Measurements from ENCODE around the gene LBHD1. TPM values are rescaled to one million over a fixed set of nuclear protein-coding genes. Genes with fewer than 3 reads are reported as not detected.
A peak's percentile ranks its signal among the peaks of the same experiment; 100 is the strongest.
"Not testable (repeated sequence)": the region's sequence is repeated elsewhere in the genome, so short reads cannot be mapped to it uniquely, and the experiment has no call there.

Gene LBHD1
- total RNA-seq, 1 experiment from 2014 or later, result 6.1 TPM

DNA sequence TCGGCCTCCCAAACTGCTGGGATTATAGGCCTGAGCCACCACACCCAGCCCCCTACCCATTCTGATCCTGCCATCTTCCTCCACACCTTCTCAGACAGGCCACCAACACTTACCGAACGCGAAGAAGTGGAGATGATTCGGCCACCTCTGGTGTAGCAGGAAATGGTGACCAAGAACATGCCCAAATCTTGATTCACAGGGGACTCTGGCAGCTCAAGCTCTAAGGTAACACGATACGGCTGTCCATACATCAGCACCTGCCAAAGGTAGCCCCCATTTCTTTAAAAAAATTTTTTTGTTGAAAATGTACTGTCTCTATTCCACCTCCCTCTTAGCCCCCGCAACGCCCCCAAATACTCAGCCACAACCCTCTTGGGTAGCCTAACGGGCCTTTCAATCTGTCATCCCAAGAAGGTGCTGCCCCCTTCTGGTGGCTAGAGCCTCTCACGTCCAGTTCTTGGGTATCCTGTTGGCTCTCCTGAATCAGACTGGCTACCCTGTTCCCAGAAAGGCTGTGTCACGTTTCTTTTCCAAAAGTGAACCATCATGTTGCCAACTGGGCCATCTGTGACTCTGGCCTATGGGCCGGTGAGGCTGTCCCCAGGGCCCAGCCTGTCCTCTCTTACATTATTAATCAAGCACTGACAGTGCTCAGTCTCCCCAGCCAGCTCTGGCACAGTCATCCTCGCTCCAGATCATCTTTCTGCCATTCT is 22.5 kb upstream of the LBHD1 start:
- peak; percentile 71 for DNase-seq (ENCODE audit: low read depth)

DNA sequence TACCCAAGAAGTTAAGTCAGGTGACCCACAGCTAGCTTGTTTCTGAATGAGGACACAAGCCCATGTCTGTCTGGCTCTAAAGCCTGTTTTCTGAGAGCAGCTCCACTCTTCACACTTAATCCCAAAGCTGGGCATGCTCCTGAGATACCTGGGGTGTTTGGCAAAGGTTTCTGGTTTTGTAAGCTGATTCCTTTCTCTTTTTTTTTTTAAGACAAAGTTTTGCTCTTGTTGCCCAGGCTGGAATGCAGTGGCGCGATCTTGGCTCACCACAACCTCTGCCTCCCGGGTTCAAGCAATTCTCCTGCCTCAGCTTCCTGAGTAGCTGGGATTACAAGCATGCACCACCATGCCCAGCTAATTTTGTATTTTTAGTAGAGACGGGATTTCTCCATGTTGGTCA is 21.6 kb upstream of the LBHD1 start:
- not testable (repeated sequence) for DNase-seq (ENCODE audit: low read depth)

DNA sequence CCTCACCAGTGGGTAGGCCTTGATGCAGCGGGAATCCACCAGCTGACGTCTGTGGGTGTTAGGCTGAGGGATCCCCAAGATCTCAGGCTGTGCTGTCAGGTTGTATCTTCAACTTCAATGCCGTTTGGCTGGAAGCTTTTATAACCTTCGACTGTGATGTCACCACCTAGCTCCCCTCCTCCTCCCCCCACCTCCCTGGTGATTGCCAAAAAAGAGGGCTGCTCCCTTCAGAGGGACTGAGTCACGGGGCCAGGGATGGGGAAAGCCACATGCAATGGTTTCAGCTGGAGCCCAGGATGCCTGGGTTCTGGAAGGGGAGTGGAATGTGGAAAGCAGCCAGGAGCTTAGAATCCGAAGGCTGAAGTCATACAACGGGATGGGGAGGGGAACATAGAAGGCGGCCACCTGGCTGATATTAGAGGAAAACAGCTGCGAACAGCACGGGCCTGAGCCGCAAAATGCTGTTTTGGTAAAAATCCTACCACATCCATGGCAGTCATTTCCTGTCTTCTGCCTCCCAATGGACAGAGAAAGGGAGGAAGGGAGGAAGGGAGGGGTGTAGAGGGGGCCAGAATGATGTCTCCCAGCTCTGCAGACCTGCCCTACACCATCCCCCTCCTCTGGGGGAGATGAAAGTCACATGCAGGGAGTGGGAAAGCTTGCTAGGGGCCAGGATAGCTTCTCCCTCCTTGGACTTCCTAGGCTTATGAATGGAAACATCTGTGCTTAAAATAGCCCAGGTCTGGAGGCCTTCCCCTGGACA is 17.5 kb upstream of the LBHD1 start, which contains the start of gene LRRN4CL:
Gene LRRN4CL, minus strand, starts transcription at position 110 of the 763 bp plus-strand sequence. CDS start 1,022 bp downstream, outside the sequence.
- peak; percentile 90 for DNase-seq (ENCODE audit: low read depth)

DNA sequence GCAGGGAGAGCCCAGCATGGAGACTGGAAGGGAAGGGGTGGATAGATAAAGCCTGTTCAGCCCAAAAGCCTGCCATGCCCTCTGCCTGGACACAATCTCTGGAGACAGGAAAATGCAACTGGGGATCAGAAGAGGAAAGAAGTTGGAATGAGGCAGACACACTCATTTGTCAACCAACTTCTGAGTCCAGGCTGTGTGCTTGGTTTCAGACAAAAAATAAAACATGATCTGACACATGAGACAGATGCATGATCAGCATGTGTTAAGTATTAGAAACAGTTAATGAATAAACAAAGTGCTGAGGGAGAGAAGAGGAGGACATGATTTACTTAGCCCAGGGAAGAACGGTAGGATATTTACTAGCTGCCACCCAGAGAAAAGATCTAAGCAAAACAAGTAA is 16.4 kb upstream of the LBHD1 start:
- DNase-seq (ENCODE audit: low read depth), result no peak

DNA sequence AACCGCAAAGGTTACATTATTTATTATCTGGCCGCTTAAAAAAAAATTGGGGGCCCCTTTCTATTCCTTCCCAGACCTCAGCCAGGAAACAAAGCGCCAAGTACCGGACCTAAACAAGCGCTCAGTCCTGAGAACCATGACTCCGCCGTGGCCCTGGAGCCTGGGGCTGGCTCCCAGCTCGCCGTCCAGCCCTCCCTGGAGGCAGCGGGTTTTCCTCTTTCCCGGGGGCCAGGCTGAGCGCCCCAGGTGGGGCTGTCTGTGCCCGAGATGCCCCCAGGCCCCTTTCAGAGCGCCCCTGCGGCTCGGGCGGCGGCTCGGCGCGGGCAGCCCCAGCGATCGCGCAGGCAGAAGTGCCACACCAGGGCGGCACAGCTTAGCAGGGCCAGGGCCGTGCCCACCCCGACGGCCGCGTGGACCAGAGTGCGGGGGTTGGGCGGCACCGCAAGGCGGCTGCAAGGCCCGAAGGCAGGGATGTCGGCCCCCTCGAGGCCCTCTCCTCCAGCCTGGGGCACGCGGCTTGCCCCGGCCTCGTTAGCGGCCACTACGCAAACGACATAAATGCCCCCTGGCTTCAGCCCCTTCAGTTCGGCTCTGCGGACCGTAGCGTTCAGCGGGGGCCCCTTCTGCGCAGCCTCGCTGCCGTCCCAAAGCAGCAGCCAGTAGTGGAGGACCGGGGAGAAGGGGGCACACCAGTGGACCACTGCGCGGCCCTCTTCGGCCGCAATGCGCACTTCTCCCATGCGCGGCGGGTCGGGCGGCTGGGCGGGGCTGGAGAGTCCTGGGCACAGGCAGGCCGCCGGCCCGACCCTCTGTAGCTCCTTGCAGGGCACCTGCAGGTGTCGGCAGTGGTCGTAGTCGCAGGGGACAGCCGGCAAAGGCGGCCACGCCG is 15.7 kb upstream of the LBHD1 start:
- DNase-seq (ENCODE audit: low read depth), result no peak

DNA sequence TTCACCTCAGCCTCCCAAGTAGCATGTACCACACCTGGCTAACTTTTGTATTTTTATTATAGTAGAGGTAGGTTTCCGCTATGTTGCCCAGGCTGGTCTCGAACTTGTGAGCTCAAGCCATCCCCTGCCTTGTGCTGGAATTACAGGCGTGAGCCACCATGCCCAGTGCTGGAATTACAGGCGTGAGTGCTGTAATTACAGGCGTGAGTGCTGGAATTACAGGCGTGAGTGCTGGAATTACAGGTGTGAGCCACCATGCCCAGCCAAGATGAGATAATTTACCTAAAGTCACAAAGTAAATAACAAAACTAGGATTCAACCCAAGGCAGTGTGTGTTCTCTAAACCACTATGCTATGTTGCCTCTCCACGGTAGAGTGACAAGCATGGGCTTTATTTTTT is 10.5 kb upstream of the LBHD1 start:
- DNase-seq (ENCODE audit: low read depth), result no peak

DNA sequence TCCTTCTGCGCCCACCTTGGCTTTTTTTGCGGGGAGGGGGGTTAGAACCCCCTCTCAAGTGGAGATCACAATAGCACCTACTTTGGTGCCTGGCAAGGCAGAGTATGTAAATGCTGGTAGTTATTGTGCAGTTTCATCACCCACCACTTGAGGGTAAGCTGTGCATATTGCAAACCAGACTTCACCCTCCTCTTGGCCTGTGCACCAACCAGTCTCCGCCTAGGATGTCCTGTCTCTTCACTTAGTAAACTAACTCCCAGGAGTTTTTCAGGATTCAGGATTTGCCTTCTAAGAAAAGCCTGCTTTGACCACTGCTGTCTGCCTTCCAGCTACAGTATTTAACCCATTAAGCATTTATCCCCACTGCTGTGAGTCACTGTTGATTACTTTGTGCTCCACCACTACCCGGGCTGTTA is 8.8 kb upstream of the LBHD1 start:
- peak; percentile 84 for DNase-seq (ENCODE audit: low read depth)

DNA sequence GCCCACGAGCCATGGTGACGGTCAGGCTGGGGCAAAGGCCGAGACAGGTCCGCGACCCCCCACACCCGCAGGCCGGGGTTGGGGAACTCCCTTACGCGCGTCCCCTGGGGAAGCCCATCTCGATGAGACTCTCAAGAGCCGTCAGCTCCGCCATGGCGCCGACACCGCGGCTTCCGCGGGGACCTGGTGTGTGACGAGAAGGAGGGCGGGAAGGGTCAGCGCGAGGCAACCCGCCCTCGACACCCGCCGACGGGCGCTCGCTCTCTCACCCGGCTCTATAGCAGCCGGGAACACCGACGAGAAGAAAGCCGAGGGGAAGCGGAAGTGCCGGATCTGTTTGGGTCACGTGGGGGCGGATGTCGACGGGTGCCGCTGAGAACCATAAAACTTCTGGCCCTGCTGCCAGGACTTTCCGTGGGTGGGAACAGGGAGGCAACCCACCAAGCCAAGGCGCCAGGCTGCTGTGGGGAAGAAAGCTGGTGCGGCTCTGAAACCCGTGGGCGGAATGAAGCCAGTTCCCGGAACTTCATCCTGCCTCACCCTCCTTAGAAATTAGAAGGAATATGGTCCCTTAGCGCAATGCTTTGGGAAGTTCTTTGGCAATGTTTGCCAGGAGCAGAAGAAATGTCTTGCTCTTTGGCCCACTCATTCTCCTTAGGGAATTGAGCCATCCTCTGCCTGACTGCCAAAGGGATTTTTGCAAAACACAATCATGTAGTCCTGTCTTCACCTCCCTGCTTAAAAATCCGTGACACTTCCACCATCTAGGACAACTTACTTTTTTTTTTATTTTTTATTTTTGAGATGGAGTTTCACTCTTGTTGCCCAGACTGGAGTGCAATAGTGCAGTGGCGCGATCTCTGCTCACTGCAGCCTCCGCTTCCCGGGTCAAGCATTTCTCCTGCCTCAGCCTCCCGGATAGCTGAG is 7.0 kb upstream of the LBHD1 start, which contains the start of gene UBXN1:
Gene UBXN1, minus strand, starts transcription at position 304 of the 927 bp plus-strand sequence. Its CDS starts 150 bp downstream, at position 154.
- peak; percentile 89 for DNase-seq (ENCODE audit: low read depth)

DNA sequence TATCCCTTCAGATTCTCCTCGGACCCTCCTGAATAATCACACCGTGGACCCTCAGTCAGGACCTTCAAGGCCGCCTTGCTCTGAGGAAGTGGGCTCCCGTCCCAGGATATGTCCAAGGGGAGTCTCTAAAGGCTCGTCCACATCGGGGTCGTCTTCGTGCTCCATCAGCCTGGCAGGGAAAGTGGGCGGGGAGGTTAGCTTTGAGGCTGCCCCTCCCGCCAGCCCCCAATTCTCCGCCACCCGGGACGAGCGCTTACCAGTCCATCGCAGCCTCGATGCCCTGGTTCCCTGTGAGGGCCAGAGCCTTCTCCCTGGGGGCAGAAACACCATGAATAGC is 6.3 kb upstream of the LBHD1 start:
- DNase-seq (ENCODE audit: low read depth), result no peak

DNA sequence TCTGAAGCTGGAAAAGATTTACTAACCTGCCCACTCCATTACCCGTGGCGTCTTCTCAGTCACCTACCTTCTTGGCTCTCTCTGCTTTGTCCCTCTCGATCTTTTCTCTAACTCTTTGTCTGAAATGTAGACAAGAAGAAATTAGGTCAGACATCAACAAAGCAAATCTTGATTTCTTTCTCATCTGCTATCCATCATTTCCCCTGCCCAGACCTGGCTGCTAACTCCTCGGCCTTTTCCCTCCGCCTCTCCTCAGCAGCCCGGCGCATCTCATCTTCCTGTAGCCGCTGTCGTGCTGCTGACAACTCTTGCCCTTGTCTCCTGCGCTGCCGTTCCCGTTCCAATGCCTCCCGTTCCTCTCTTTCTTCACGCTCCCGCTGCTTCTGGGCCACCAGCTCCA is 5.6 kb upstream of the LBHD1 start:
- no peak for DNase-seq (ENCODE audit: low read depth)

DNA sequence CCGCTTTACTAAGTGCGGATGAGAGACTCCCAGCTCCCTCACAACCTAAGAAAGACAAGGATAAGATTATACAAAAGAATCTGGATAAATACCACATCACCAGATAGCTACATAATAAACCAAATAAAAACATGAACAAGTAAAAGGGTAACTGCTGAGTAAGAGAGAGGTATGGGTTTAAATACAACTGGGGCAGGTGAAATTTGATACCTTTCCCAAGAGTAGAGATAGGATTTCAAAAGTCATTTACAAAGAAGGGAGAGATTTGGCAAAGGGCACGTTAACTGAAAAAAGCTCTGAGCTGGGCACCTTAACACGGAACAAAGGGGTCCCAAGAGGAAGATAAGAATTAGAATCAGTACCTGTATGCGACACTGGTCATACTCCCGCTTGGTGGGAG is 5.1 kb upstream of the LBHD1 start:
- no peak for DNase-seq (ENCODE audit: low read depth)

DNA sequence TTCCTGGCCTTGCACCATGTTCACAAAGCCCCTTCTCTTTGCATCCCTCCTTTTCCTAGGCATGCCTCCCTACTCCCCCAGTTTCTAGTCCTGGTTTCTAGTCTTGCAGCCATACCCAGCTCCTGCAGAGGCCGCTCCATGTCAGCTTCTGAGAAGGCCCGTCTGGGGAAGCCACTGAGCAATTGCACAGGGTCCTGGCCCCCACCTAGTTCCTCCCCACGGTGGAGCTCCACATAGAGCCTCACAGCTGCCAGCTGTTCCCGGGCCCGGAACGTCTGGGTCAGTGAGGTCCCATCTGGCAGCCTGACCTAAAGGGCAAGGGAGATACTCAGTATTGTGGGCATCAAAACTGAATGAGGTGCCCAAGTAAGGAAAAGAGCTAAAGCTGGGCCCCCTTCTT is 4.6 kb upstream of the LBHD1 start:
- DNase-seq (ENCODE audit: low read depth), result no peak

DNA sequence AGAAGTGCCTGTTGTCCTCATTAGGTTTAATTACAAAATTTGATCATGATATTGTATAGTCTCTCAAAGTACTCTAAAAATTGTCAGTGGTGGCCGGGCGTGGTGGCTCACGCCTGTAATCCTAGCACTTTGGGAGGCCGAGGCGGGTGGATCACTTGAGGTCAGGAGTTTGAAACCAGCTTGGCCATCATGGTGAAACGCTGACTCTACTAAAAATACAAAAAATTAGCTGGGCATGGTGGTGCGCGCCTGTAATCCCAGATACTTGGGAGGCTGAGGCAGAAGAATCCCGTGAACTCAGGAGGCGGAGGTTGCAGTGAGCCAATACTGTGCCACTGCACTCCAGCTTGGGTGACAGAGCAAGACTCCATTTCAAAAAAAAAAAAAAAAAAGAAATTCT is 3.3 kb upstream of the LBHD1 start:
- DNase-seq (ENCODE audit: low read depth), result not testable (repeated sequence)

DNA sequence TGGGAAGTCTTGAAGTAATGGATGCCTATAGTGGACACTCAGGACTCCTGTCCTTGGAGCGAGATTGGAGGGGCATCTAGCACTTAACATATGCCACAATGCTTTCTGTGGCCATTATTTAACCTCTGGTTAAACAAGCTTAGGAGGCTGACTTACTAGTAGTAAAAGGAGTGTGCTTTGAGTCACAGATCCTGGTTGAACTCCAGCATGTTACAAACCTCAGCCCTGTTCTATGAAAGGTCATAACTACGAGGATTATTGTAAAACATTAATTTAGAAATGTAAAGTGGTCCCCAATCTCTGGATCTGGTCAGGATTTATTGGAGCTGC is 1.1 kb upstream of the LBHD1 start:
- no peak for DNase-seq (ENCODE audit: low read depth)

DNA sequence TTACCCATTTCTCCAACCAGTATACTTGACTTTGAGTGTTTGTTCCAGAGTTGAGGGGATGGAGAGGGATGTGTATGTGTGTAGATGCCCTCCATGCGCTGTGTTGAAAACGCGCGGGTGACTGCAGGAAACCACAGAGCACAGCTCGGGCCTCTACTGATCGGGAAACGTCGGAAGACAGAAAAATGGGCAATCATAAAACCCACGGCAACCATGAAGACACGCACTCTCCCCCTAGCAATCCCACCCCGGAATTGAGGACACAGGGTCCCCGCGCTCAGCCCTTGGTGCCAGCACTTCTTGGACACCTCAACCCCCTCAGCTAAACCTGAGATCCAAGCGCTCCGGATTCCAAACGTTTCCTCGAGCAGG is 845 bp downstream of the LBHD1 start:
- no peak for DNase-seq (ENCODE audit: low read depth)

DNA sequence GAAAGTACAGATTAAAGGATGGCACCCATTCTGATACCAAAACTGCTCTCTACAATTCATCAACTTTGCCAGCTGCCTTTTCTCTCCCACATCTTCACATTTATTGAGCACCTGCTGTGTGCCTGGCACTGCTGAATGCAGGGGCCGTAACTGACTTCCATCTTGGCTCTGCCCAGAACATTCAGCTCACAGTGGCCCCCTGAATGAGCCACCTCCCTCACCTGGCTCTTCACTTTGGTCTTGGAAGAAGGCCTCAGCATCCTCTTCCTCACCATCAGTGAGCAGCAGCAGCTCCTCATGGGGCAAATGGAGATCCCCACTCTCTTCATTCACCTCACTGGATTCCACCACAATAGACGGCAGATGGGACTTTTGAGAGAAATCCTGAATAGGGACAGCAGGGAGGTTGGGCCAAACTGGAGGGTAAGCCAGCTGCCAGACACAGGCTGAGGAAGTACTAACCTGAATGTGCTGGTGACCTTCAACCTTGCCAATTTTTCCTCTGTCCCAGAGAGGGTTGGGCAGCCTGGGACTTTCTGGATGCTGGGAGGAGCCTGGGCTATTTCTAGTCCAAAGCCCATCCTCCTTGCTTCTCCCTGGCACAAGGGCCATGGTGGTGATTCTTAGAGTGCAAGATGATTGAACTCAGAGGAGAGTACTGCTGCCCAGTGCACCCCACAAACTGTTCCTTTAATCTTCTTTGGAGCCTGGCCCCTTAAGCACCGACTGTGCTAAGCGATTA is 2.5 kb downstream of the LBHD1 start:
- no peak for DNase-seq (ENCODE audit: low read depth)

DNA sequence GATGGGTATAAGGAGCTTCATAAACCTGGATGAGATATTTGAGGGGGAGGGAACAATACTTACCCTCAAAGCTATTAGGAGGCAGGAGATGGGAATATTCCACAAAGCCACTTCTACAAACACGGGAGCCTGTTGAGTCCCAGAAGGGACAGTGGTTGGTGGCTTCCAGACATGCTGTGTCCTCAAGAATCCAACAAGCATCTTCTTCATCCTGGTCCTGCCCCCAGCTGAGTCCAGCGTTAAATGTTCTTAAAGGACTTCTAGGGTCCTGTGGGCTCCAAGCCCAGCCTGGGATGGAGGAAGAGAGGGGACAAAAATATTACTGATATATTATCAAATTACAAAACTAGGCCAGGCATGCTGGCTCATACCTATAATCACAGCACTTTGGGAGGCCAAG is 4.6 kb downstream of the LBHD1 start:
- DNase-seq (ENCODE audit: low read depth), result no peak

DNA sequence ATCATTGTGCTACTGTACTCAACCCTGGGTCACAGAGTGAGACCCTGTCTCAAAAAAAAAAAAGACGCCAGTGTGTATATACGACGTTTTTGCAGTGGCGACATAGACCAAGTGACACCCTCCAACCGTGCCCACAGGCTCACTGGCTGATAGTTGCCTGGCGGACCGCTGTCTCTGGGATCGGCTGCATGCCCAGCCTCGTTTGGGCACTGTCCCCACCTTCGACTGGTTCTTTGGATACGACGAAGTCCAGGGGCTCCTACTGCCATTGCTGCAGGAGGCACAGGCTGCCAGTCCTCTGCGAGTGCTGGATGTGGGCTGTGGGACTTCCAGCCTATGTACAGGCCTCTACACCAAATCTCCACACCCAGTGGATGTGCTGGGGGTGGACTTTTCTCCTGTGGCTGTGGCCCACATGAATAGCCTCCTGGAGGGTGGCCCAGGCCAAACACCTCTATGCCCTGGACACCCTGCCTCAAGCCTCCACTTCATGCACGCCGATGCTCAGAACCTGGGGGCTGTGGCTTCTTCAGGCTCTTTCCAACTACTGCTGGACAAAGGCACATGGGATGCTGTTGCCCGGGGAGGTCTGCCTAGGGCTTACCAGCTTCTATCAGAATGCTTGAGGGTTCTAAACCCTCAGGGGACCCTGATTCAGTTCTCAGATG is 5.7 kb downstream of the LBHD1 start:
- no peak for DNase-seq (ENCODE audit: low read depth)

DNA sequence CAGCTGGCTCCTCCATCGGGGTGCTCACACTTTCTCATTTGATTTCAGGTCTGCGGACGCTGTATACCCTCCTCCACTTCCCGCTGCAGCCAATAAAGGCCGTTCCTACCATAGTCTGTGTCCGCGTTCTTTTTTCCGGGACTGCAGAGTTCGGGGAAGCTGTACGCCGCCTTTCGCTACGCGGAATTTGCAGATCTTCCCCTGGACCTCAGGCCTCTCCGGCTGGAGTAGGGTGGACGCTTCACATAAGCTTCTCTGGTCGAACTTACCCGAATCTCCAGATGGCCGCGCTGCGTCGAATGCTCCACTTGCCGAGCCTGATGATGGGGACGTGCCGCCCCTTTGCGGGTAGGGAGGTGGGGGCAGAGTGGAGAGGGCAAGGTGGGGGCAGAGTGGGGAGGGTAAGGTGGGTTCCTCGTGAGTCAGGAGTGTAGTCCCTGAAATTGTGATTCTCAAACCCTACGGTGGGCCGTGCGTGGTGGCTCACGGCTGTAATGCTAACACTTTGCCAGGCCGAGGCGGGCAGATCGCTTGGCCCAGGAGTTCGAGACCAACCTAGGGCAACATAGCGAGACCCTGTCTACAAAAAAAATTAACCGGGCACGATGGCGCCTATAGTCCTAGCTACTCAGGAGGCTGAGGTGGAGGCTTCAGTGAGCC is 6.3 kb downstream of the LBHD1 start:
- peak; percentile 62 for DNase-seq (ENCODE audit: low read depth)
